GM10266 (cell line): ENCODE measurements around the gene MSH5.

Experiments used
- DNase-seq: peaks from one replicate; pipeline ENCODE4 v3.0.0; 2012; ENCODE audit errors: extremely low spot score
- CTCF ChIP-seq: IDR thresholded peaks from 2 replicates; pipeline ENCODE4 v1.5.1; 2012; ENCODE audit warnings: mild to moderate bottlenecking, low read depth; ENCODE audit not compliant: control insufficient read depth, insufficient read depth; ENCODE audit errors: missing control alignments

MSH5 gene

GRCh38 chr6:31713465-31713864, 26.3 kb upstream of the MSH5 start:
- TF ChIP-seq CTCF: no peak
- no peak for DNase-seq

- DNase-seq: no peak
- no peak for TF ChIP-seq CTCF
Observed at GRCh38 chr6:31713991-31714684, 25.7 kb upstream of the MSH5 start.

GRCh38 chr6:31715022-31715958, 24.5 kb upstream of the MSH5 start, which contains the start of gene LY6G6D:
Gene LY6G6D, plus strand, starts transcription at chr6:31715348. Its CDS starts 8 bp downstream, at chr6:31715356.
- TF ChIP-seq CTCF: no peak

GRCh38 chr6:31717499-31718222, 22.1 kb upstream of the MSH5 start:
- DNase-seq: no peak
- no peak for TF ChIP-seq CTCF

More at GRCh38 chr6:31715022-31715958, 24.5 kb upstream of the MSH5 start, which contains the start of gene LY6G6D:
- DNase-seq: no peak

- no peak for DNase-seq
- TF ChIP-seq CTCF: no peak
Observed at GRCh38 chr6:31718265-31718664, 21.5 kb upstream of the MSH5 start.

GRCh38 chr6:31719001-31719400, 20.8 kb upstream of the MSH5 start:
- TF ChIP-seq CTCF: no peak
- no peak for DNase-seq
